Stomach (tissue), 4 donors: ENCODE results near the gene SHISA6.

Experiments used
- CTCF ChIP-seq, 7 experiments: fragments of 450-650 bp in 4 of 7; fragments of 200-600 bp in 3 of 7; sonication (generic) in 3 of 7; IDR thresholded peaks; one replicate each; pipeline ENCODE4 v1.5.1; 2016 to 2019; ENCODE audit warnings: antibody characterized with exemption in 7 of 7, control low read depth in 2 of 7, mild to moderate bottlenecking in 1 of 7
- POLR2A ChIP-seq, 4 donors: fragments of 450-650 bp; IDR thresholded peaks; one replicate each; pipeline ENCODE4 v1.6.1; 2016; ENCODE audit warnings: antibody characterized with exemption in 4 of 4, control low read depth in 2 of 4, mild to moderate bottlenecking in 1 of 4, moderate library complexity in 1 of 4

DNA sequence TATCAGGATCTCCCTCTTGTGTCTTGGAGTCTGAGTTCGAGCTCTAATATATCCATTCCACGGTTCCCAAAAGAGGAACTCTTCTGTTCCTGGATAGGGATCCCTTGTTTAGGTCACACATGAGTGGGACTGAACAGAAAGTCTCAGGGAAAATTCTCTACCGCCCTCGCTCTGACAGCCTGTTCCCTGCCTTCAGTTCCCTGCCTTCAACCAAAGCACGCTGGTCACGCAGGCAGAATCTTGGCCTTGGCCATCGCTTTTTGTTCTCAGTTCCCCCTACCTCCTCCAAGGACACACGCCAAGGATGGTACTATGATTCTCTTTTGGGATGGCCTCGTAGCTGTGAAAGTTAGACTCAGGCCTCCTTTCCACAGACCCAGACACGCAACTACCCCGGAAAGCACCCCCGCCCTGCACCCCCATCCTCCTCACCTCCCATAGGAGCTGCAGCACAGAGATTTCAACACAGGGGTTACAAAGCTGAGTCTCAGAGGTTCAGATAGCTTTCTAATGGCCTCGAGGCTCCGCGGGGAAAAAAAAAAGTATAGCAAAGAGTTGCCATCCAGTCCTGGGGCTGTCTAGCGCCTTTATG lies 1.5 kb upstream of the SHISA6 start:
- TF ChIP-seq CTCF (IDR thresholded peaks at IDR 0.05) (no peak), POLR2A (IDR thresholded peaks at IDR 0.05) (no peak)
